ENCODE measurements around the gene LUZP1.
"Not testable (repeated sequence)": the region's sequence is repeated elsewhere in the genome, so short reads cannot be mapped to it uniquely, and the experiment has no call there.

Gene LUZP1

GRCh38 chr1:23168445-23169194 lies at the start of gene LUZP1:
Gene LUZP1 (minus strand): TSS chr1:23168856.
- peak; percentile 69 for DNase-seq

GRCh38 chr1:23217421-23218115 lies 48.9 kb upstream of the LUZP1 start, which contains the start of gene HTR1D:
Gene HTR1D (minus strand): TSS chr1:23217502. CDS start chr1:23194219, 23,283 bp downstream.
- no peak for DNase-seq

- no peak for DNase-seq
These were observed 48.2 kb upstream of the LUZP1 start for GRCh38 chr1:23216771-23217420.

GRCh38 chr1:23215751-23216449 lies 47.2 kb upstream of the LUZP1 start:
- DNase-seq: no peak

- DNase-seq: no peak
These were observed 46.6 kb upstream of the LUZP1 start for GRCh38 chr1:23215291-23215690.

GRCh38 chr1:23214640-23215039 lies 46.0 kb upstream of the LUZP1 start:
- DNase-seq: no peak

GRCh38 chr1:23211955-23212354 lies 43.3 kb upstream of the LUZP1 start:
- DNase-seq: no peak

- DNase-seq: no peak
These were observed 42.3 kb upstream of the LUZP1 start for GRCh38 chr1:23210963-23211362.

GRCh38 chr1:23210351-23210785 lies 41.7 kb upstream of the LUZP1 start:
- DNase-seq: no peak

- no peak for DNase-seq
These were observed 41.1 kb upstream of the LUZP1 start for GRCh38 chr1:23209770-23210169.

GRCh38 chr1:23208527-23208926 lies 39.9 kb upstream of the LUZP1 start:
- DNase-seq: no peak

GRCh38 chr1:23207733-23208132 lies 39.1 kb upstream of the LUZP1 start:
- DNase-seq: not testable (repeated sequence)

- DNase-seq: no peak
These were observed 33.6 kb upstream of the LUZP1 start for GRCh38 chr1:23202263-23202749.

GRCh38 chr1:23200883-23201282 lies 32.2 kb upstream of the LUZP1 start:
- DNase-seq: no peak

- no peak for DNase-seq
These were observed 29.7 kb upstream of the LUZP1 start for GRCh38 chr1:23198373-23198772.

GRCh38 chr1:23196627-23197328 lies 28.1 kb upstream of the LUZP1 start:
- no peak for DNase-seq

GRCh38 chr1:23194119-23194984 lies 25.7 kb upstream of the LUZP1 start:
- no peak for DNase-seq

- DNase-seq: no peak
These were observed 24.9 kb upstream of the LUZP1 start for GRCh38 chr1:23193391-23194118.

GRCh38 chr1:23191199-23191598 lies 22.5 kb upstream of the LUZP1 start:
- no peak for DNase-seq

GRCh38 chr1:23188936-23189452 lies 20.3 kb upstream of the LUZP1 start:
- DNase-seq: not testable (repeated sequence)

All from CD4-positive, alpha-beta T cell treated with Interleukin-4 for 4 hours (primary cell).